Activated naive CD4-positive, alpha-beta T cell treated with Interleukin-2 at 50 U/mL for 16 hours (primary cell): ENCODE measurements around the gene CAPN12.
"Not testable (repeated sequence)": the region's sequence is repeated elsewhere in the genome, so short reads cannot be mapped to it uniquely, and the experiment has no call there.

Source experiments
- DNase-seq: peaks from one replicate; pipeline ENCODE4 v3.0.0-alpha.2; 2020

Gene CAPN12

GRCh38 chr19:38770228-38770948 is 26.1 kb upstream of the CAPN12 start:
- DNase-seq, result not testable (repeated sequence)

- DNase-seq, result peak; percentile 92
Measured at GRCh38 chr19:38769635-38770211, 25.4 kb upstream of the CAPN12 start.

DNA sequence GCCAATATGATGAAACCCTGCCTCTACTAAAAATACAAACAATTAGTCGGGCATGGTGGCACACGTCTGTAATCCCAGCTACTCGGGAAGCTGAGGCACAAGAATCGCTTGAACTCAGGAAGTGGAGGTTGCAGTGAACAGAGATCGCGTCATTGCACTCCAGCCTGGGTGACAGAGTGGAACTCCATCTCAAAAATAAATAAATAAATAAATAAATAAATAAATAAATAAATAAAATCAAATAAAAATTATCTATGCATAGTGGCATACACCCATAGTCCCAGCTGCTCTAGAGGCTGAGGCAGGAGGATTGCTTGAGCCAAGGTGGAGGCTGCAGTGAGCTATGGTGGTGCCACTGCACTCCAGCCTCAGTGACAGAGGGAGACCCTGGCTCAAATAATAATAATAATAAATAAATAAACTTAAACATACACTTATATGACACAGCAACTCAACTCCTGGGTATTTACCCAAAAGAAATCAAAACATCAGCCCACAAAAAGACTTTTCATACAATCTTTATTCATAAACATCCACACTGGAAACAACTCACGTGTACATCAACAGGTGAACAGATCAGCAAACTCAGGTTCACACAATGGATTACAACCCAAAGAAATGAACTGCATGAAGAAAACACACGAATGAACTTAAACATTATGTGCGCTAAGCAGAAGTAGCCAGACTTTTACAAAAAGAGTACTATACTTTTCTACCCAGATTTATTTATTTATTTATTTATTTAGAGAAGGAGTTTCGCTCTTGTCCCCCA is 22.2 kb upstream of the CAPN12 start:
- no peak for DNase-seq

DNA sequence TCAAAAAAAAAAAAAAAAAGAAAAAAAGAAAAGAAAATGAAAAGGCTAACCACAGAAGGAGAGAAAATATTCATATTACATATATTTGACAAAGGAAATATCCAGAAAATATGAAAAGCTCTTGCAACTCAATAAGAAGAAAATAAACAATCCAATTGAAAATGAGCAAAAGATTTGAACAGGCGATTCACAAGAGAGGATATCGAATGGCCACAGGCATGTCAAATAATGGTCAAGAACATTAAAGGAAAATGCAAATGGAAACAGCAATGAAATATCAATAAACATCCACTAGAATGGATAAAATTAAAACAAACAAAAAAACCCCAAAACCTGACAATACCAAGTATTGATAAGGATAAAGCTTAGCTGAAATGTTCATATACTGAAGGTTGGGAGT is 20.9 kb upstream of the CAPN12 start:
- no peak for DNase-seq

DNA sequence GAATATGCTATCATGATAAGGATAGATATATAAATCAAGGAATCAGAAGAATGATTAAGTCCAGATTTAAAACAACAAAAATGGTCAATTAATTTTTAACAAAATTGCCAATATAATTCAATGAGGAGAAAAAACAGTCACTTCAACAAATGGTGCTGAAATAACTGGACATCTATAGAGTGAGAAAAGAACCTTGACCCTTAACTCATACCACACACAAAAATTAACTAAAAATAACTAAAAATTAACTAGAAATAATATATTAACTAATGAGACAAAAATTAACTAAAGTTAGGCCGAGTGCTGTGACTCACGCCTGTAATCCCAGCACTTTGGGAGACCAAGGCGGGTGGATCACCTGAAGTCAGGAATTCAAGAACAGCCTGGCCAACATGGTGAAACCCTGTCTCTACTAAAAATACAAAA is 19.5 kb upstream of the CAPN12 start:
- no peak for DNase-seq

- not testable (repeated sequence) for DNase-seq
Measured at GRCh38 chr19:38761884-38762389, 17.7 kb upstream of the CAPN12 start.

DNA sequence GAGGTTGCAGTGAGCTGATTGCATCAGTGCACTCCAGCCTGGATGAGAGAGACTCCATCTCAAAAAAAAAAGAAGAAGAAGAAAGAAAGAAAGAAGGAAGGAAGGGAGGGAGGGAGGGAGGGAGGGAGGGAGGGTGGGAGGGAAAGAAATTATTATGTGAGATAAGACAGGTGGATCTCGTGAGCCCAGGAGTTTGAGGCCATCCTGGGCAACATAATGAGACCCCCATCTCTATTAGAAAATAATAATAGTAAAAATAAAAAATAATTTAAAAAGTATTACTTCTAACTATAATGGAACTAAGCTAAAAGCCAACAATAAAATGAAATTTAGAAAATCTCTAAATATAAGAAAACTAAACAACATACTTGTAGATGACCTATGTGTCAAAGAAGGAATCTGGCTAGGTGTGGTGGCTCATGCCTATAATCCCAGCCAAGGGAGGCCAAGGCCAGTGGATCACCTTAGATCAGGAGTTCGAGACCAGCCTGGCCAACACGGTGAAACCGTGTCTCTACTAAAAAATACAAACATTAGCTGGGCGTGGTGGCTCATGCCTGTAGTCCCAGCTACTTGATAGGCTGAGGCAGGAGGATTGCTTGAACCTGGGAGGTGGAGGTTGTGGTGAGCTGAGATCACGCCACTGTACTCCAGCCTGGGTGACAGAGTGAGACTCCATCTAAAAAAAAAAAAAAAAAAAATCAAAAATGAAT is 16.7 kb upstream of the CAPN12 start:
- DNase-seq, result not testable (repeated sequence)

DNA sequence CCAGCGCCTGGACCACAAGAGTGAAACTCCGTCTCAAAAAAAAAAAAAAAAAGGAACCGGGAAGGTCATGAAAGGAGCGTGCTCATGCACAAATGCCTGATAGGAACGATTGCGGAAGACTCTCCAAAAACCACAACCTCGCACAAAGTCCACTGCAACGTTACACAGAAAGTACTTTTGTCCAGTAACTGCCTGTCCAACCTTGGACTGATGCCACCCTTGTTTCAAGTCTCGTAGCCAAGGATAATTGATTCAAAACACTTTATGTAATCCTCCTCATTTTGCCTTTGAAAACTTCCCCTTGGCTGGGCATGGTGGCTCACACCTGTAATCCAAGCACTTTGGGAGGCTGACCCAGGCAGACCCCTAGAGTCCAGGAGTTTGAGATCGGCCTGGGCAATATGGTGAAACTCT is 15.3 kb upstream of the CAPN12 start:
- DNase-seq, result no peak

DNA sequence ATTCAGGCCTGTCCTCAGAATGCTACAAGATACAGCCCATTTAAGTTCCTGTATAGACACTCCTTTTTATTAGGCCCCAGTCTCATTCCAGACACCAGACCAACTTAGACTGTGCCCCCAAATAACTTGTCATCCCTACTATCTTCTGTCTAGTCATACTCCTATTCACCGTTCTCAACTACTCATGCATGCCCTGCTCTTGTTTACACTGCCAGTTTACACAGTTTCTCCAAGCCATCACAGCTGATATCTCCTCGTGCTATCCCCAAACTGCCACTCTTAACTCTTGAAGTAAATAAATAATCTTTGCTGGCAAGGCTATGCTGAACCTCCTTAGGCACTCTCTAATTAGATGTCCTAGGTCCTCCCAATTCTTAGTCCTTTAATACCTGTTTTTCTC is 9.9 kb upstream of the CAPN12 start:
- not testable (repeated sequence) for DNase-seq

GRCh38 chr19:38753783-38754182 is 9.5 kb upstream of the CAPN12 start:
- DNase-seq, result not testable (repeated sequence)

- DNase-seq, result no peak
Measured at GRCh38 chr19:38745316-38745715, 1.0 kb upstream of the CAPN12 start.

DNA sequence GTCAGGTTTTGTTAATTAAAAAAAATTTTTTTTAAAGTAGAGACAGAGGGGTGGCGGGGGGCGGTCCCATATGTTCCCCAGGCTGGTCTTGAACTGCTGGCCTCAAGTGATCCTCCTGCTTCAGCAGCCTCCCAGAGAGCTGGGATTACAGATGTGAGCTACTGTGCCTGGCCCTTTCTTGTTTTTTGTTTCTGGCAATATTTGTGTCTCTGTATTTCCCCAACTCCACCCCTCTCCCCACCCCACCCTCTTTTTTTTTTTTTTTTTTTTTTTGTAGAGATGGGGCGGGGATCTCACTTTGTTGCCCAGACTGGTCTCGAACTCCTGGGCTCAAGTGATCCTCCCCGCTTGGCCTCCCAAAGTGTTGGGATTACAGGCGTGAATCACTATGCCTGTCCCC is 600 bp upstream of the CAPN12 start:
- no peak for DNase-seq

- no peak for DNase-seq
Measured at GRCh38 chr19:38743394-38744297, 628 bp downstream of the CAPN12 start.

- DNase-seq, result no peak
Measured at GRCh38 chr19:38742906-38743305, 1.4 kb downstream of the CAPN12 start.

DNA sequence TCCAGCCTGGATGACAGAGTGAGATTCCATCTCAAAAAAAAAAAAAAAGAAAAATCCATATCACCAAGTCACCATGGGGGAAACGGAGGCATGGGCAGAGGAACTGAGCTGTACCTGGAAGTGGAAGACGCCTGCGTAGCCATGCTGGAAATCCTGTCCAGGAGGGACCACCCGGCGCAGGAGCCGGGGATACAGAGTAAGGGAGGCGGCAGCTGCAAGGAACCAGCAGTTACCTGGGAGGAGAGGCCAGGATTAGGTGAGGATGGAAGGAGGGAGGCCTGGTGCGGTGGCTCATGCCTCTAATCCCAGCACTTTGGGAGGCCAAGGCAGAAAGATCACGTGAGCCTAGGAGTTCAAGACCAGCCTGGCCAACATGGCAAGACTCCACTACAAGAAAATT is 2.0 kb downstream of the CAPN12 start:
- DNase-seq, result no peak

GRCh38 chr19:38741670-38742069 is 2.6 kb downstream of the CAPN12 start:
- DNase-seq, result no peak

DNA sequence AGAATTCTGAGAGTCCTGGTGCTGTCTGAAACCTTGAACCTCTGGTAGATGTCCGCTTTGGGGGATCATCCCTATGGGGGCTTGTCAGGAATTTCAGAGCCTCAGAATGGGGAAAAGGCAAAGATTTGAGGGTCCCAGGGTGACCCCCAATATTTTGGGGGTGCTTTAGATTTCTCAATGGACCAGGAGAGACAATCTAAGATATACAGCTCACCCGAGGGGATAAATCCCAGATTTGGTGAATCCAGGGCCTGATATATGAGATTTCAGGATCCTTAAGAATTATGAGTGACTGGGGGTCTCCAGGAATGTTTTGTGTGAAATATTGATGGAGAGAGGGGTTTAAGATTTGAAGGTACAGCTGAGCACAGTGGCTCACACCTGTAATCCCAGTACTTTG is 3.3 kb downstream of the CAPN12 start:
- no peak for DNase-seq

GRCh38 chr19:38740257-38740592 is 4.0 kb downstream of the CAPN12 start:
- no peak for DNase-seq

GRCh38 chr19:38739440-38740256 is 4.6 kb downstream of the CAPN12 start:
- peak; percentile 50 for DNase-seq

GRCh38 chr19:38737921-38738737 is 6.1 kb downstream of the CAPN12 start:
- no peak for DNase-seq
